Thoracic aorta (tissue), 2 donors: Measurements from ENCODE around the gene LMO1. TPM values are rescaled to one million over a fixed set of nuclear protein-coding genes. Genes with fewer than 3 reads are reported as not detected.

Source experiments
- ATAC-seq: fragments of 150-250 bp; one replicate; pipeline ENCODE4 v1.8.0; 2017; ENCODE audit warnings: low read depth; ENCODE audit not compliant: insufficient number of reproducible peaks, low FRiP score
- DNase-seq: peaks from one replicate; pipeline ENCODE4 v3.0.0-alpha.2; 2020; ENCODE audit warnings: low spot score
- H3K27ac ChIP-seq, 2 donors: fragments of 200-600 bp; sonication (generic); 1 replicate in 1 of 2; 2 replicates in 1 of 2; pipeline ENCODE4 v1.5.1; 2016; ENCODE audit warnings: mild to moderate bottlenecking in 2 of 2, moderate library complexity in 2 of 2
- H3K27me3 ChIP-seq: fragments of 200-600 bp; sonication (generic); replicated peaks from 2 replicates; pipeline ENCODE4 v1.6.0; 2016; ENCODE audit warnings: mild to moderate bottlenecking; ENCODE audit not compliant: insufficient read depth
- H3K36me3 ChIP-seq: fragments of 200-600 bp; sonication (generic); one replicate; pipeline ENCODE4 v1.5.1; 2016
- H3K4me1 ChIP-seq, 2 donors: fragments of 200-600 bp; sonication (generic); 1 replicate in 1 of 2; 2 replicates in 1 of 2; pipeline versions ENCODE4 v1.5.1 to v1.6.0; 2016; ENCODE audit warnings: low read depth in 2 of 2, mild to moderate bottlenecking in 1 of 2; ENCODE audit not compliant: control insufficient read depth in 1 of 2
- H3K4me3 ChIP-seq: fragments of 200-600 bp; sonication (generic); 2 replicates; pipeline ENCODE4 v1.5.1; 2016; ENCODE audit warnings: mild to moderate bottlenecking
- H3K9me3 ChIP-seq: fragments of 200-600 bp; sonication (generic); 2 replicates; pipeline ENCODE4 v1.5.1; 2016
- CTCF ChIP-seq: fragments of 200-600 bp; sonication (generic); IDR thresholded peaks from one replicate; pipeline ENCODE4 v1.5.1; 2019; ENCODE audit warnings: antibody characterized with exemption
- total RNA-seq, 2 donors: library from RNA; depleted of rRNA; stranded (reverse); fragments of >200 nt; gene quantifications; one replicate each; pipeline versions ENCODE4 v1.1.0 to v1.2.3, GENCODE V29; 2016

Gene LMO1
- total RNA-seq, 2 donors from 2014 or later, result not detected

DNA sequence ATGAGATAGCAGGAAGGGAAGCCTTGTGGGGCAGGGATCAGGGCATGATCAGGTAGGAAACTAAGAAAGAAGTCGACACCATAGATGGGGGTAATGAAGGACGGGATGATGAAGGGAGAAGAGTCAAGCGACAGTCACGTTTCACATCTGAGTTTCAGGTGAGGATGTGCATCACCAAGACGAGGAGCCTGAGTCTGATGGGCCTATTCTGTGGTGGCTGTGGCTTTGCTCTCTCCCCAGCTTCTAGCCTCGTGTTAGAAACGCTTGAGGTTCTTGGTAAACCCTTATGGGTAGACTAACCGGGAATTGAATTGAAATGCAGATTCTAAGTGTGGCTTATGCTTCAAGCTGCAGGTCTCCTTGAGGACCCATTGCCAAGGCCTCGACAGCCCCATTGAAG is 45.6 kb upstream of the LMO1 start:
- Histone ChIP-seq H3K4me1 (no peaks in the 10 kb centered on the region), H3K27me3 (no peaks in the 10 kb centered on the region), H3K4me3 (no peak overlapping the region), H3K9me3 (peaks cover 5% of the 10 kb centered on the region), H3K36me3 (no peaks in the 10 kb centered on the region), H3K27ac (no peak overlapping the region)
- no peak for TF ChIP-seq CTCF
- ATAC-seq, result no peak
- no peak for DNase-seq

GRCh38 chr11:8307601-8308000 is 43.9 kb upstream of the LMO1 start:
- no peak overlapping the region for H3K4me3 ChIP-seq
- no peak for DNase-seq

DNA sequence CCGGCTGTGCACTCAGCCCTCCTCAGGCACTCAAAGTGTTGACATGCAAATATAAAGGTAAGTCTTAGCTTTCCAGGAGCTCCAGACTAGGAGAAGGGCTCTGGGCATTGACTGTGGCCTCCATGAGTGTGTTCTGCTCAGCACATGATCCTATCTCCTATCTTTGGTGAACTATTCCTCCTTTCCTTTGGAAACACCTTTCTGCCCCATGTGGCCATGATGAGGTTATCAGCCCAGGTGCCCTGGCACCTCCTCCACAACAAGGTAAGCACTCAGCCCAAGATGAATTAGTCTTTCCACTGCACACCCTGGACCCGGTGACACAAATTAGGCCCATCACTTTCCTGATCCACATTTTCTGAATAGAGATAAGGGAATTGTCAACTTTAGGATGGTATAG is 37.9 kb upstream of the LMO1 start:
- Histone ChIP-seq H3K4me3 (no peak overlapping the region), H3K4me1 (no peaks in the 10 kb centered on the region), H3K27me3 (no peaks in the 10 kb centered on the region), H3K27ac (no peak overlapping the region), H3K9me3 (peaks cover 9% of the 10 kb centered on the region), H3K36me3 (no peaks in the 10 kb centered on the region)
- DNase-seq, result no peak
- no peak for TF ChIP-seq CTCF
- ATAC-seq, result no peak

More at GRCh38 chr11:8307601-8308000, 43.9 kb upstream of the LMO1 start:
- TF ChIP-seq CTCF, result no peak
- H3K27ac ChIP-seq, result no peak overlapping the region
- H3K4me1 ChIP-seq, result no peaks in the 10 kb centered on the region
- H3K36me3 ChIP-seq, result no peaks in the 10 kb centered on the region
- H3K27me3 ChIP-seq, result no peaks in the 10 kb centered on the region
- no peak for ATAC-seq
- H3K9me3 ChIP-seq, result peaks cover 9% of the 10 kb centered on the region

DNA sequence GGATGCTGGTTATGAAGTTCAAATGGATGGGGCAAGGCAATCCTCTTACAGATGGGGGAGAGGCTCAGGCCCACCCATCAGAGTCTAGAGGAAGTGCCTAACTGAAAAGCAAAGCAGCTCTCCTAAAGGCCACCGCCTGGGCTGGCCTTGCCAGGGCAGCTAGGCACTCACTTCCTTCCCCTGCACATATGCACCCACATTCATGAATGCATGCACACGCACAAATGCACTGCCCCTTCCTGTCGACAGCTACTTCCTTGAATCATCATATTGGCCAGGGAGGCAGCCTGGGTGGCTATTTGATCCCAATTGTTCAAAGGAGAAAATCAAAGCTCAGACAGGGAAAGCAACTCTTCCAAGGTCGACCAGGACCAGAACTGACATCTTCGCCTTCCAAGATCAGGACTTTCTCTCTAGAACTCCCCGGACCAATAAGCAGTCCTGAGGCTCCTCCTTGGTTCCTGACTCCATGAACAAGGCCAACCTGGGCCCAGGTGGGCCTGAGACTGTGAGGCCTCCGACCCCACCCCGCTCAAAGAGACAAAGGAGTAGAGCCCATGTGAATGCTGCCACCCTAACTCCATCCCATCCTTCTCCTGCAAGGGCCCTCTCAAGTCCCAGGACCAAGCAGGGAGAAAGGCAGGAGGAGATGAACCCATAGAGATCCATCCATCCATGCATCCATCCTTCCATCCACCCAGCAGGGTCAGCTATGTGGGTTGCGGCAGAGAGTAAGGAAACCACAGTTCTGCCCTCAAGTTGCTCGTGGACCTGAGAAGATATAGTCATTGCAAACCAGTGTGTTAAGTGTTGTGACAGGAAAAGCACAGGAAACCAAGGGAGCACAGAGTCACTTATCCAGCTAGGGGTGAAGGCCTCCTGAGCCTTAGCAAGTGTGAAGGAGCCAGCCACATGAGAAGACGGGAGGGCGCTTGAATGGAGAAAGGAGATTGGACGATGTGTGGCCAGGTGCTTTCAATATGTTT is 35.4 kb upstream of the LMO1 start:
- no peaks in the 10 kb centered on the region for H3K4me1 ChIP-seq
- peaks cover 3% of the 10 kb centered on the region for H3K9me3 ChIP-seq
- no peak overlapping the region for H3K27ac ChIP-seq
- no peak overlapping the region for H3K4me3 ChIP-seq
- DNase-seq (no peak), ATAC-seq (no peak)
- no peak for TF ChIP-seq CTCF
- no peaks in the 10 kb centered on the region for H3K36me3 ChIP-seq
- H3K27me3 ChIP-seq, result no peaks in the 10 kb centered on the region

- H3K27me3 ChIP-seq, result no peaks in the 10 kb centered on the region
- no peak for ATAC-seq
- no peak for TF ChIP-seq CTCF
- no peak overlapping the region for H3K27ac ChIP-seq
- no peaks in the 10 kb centered on the region for H3K9me3 ChIP-seq
- H3K4me3 ChIP-seq, result no peak overlapping the region
- no peaks in the 10 kb centered on the region for H3K4me1 ChIP-seq
- H3K36me3 ChIP-seq, result no peaks in the 10 kb centered on the region
- DNase-seq, result no peak
Observed at GRCh38 chr11:8297781-8298440, 34.2 kb upstream of the LMO1 start.
